OCI-LY3 (cell line): ENCODE data around the gene RPS6KA5.
"Not testable (repeated sequence)": the region's sequence is repeated elsewhere in the genome, so short reads cannot be mapped to it uniquely, and the experiment has no call there.

Experiments used
- H2AFZ ChIP-seq: fragments of 200-600, 300-600 bp; shearing (Covaris generic); 2 replicates; pipeline ENCODE4 v1.6.0; 2014; ENCODE audit warnings: antibody characterized with exemption, low read depth, low read length
- H3K27ac ChIP-seq: fragments of 200-600, 300-600 bp; sonication (generic); 2 replicates; pipeline ENCODE4 v1.5.1; 2014; ENCODE audit warnings: mild to moderate bottlenecking, low read length, moderate library complexity, mixed read lengths
- H3K27me3 ChIP-seq: fragments of 200-600, 300-600 bp; sonication (generic); 2 replicates; pipeline ENCODE4 v1.6.1; 2014; ENCODE audit warnings: low read depth, low read length, mixed read lengths
- H3K36me3 ChIP-seq: fragments of 200-600, 300-600 bp; sonication (generic); replicated peaks from 2 replicates; pipeline ENCODE3; 2014; ENCODE audit warnings: low read depth, low read length, mixed read lengths
- H3K4me1 ChIP-seq: fragments of 300-600, 200-600 bp; sonication (generic); 2 replicates; pipeline ENCODE4 v1.6.1; 2014; ENCODE audit warnings: low read length, mixed read lengths
- H3K4me2 ChIP-seq: fragments of 200-600, 300-600 bp; sonication (generic); 2 replicates; pipeline ENCODE4 v1.6.1; 2014; ENCODE audit warnings: low read length, mixed read lengths
- H3K4me3 ChIP-seq: fragments of 300-600, 200-600 bp; sonication (generic); 2 replicates; pipeline ENCODE4 v1.5.1; 2014; ENCODE audit warnings: antibody characterized with exemption, mild to moderate bottlenecking, low read length, moderate library complexity
- H3K79me2 ChIP-seq: fragments of 300-600, 200-600 bp; shearing (Covaris generic); 2 replicates; pipeline ENCODE4 v1.6.1; 2014; ENCODE audit warnings: mild to moderate bottlenecking, low read length, mixed read lengths
- H3K9ac ChIP-seq: fragments of 300-600, 200-600 bp; shearing (Covaris generic); 2 replicates; pipeline ENCODE4 v1.6.0; 2014; ENCODE audit warnings: mild to moderate bottlenecking, low read length, moderate library complexity
- H3K9me3 ChIP-seq: fragments of 200-600, 300-600 bp; shearing (Covaris generic); 2 replicates; pipeline ENCODE4 v1.6.1; 2014; ENCODE audit warnings: low read length, mixed read lengths; ENCODE audit not compliant: insufficient read depth
- H4K20me1 ChIP-seq: fragments of 200-600, 300-600 bp; sonication (generic); 2 replicates; pipeline ENCODE4 v1.6.1; 2016; ENCODE audit warnings: low read length, mixed read lengths; ENCODE audit not compliant: insufficient read depth
- CTCF ChIP-seq: fragments of 200-600, 300-600 bp; sonication (generic); IDR thresholded peaks from 2 replicates; pipeline ENCODE4 v1.5.1; 2014; ENCODE audit warnings: antibody characterized with exemption, low read length, low read depth
- EZH2phosphoT487 ChIP-seq: fragments of 200-600 bp; shearing (Covaris generic); IDR thresholded peaks from 2 replicates; pipeline ENCODE4 v1.6.1; 2018; ENCODE audit warnings: antibody characterized with exemption, mixed run types, low read depth

Gene RPS6KA5

GRCh38 chr14:90983560-90983959, 76.9 kb downstream of the RPS6KA5 start:
- H3K27me3 ChIP-seq = no peaks in the 10 kb centered on the region
- TF ChIP-seq CTCF = no peak
- no peak for TF ChIP-seq EZH2phosphoT487
- no peak overlapping the region for H2AFZ ChIP-seq
- no peaks in the 10 kb centered on the region for H3K79me2 ChIP-seq
- no peak overlapping the region for H3K4me3 ChIP-seq
- no peak overlapping the region for H3K27ac ChIP-seq
- no peak overlapping the region for H3K9ac ChIP-seq
- H4K20me1 ChIP-seq = no peaks in the 10 kb centered on the region
- H3K36me3 ChIP-seq = no peaks in the 10 kb centered on the region
- H3K4me1 ChIP-seq = peaks cover 16% of the 10 kb centered on the region
- no peaks in the 10 kb centered on the region for H3K9me3 ChIP-seq
- no peak overlapping the region for H3K4me2 ChIP-seq

GRCh38 chr14:90981636-90982035, 78.8 kb downstream of the RPS6KA5 start:
- Histone ChIP-seq H3K9me3 (no peaks in the 10 kb centered on the region), H3K79me2 (no peaks in the 10 kb centered on the region), H3K4me1 (peaks cover 15% of the 10 kb centered on the region), H3K4me3 (no peak overlapping the region), H2AFZ (no peak overlapping the region), H3K36me3 (peaks cover 4% of the 10 kb centered on the region), H4K20me1 (no peaks in the 10 kb centered on the region), H3K4me2 (no peak overlapping the region), H3K27me3 (no peaks in the 10 kb centered on the region), H3K9ac (no peak overlapping the region), H3K27ac (no peak overlapping the region)
- TF ChIP-seq EZH2phosphoT487 (no peak), CTCF (no peak)

- H4K20me1 ChIP-seq, H3K9ac ChIP-seq, H3K4me2 ChIP-seq, H3K9me3 ChIP-seq, H3K4me3 ChIP-seq, H2AFZ ChIP-seq, H3K27ac ChIP-seq, H3K79me2 ChIP-seq, H3K4me1 ChIP-seq, H3K36me3 ChIP-seq, H3K27me3 ChIP-seq: not testable (repeated sequence)
Measured at GRCh38 chr14:90980636-90981035, 79.8 kb downstream of the RPS6KA5 start.

DNA sequence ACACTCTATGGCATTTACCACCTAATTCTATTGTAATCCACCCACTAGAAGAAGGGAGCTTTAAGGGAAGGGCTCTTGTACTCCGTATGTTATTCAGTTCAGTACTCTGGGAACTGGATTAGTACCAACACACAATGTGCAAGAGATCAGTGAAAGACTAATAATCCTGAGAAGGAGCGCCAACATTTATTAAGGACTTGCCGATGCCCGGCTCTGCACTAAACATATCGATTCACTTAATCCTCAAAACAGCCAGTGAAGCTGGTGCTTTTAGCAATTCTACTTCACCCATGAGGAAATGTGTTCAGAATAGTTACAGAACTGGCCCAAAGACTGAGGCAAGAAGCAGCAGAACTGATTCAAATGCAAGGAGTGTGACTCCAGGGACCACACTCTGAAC, 80.9 kb downstream of the RPS6KA5 start:
- no peak overlapping the region for H3K9ac ChIP-seq
- H3K36me3 ChIP-seq = peaks cover 4% of the 10 kb centered on the region
- H3K4me2 ChIP-seq = no peak overlapping the region
- H3K4me3 ChIP-seq = no peak overlapping the region
- no peak overlapping the region for H2AFZ ChIP-seq
- H3K27me3 ChIP-seq = no peaks in the 10 kb centered on the region
- H4K20me1 ChIP-seq = no peaks in the 10 kb centered on the region
- H3K9me3 ChIP-seq = no peaks in the 10 kb centered on the region
- no peak for TF ChIP-seq EZH2phosphoT487
- no peak for TF ChIP-seq CTCF
- no peak overlapping the region for H3K27ac ChIP-seq
- no peaks in the 10 kb centered on the region for H3K79me2 ChIP-seq
- H3K4me1 ChIP-seq = no peaks in the 10 kb centered on the region

DNA sequence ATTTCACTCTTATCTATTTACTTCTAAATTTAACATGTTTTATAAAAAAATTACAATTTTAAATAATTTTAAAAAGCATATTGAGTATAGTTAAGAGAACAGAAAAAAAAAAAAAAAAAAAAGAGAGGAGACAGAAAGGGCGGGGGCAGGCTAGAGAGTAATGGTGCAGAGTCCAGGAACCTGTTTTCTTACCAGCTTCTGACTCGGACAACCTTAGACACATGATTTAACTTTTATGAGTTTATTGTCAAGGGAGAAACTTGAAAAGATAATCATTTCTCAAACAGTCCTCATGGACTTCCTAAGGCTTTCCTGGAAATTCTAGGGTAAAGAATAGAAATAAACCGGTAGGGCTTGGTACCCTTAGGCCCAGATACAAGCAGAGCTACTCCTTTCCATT, 84.3 kb downstream of the RPS6KA5 start:
- TF ChIP-seq EZH2phosphoT487 = no peak
- no peak for TF ChIP-seq CTCF
- Histone ChIP-seq H2AFZ (no peak overlapping the region), H3K9me3 (no peaks in the 10 kb centered on the region), H3K4me3 (no peak overlapping the region), H3K36me3 (peaks cover 4% of the 10 kb centered on the region), H4K20me1 (no peaks in the 10 kb centered on the region), H3K27me3 (no peaks in the 10 kb centered on the region), H3K79me2 (no peaks in the 10 kb centered on the region), H3K27ac (no peak overlapping the region), H3K9ac (no peak overlapping the region), H3K4me2 (no peak overlapping the region), H3K4me1 (no peaks in the 10 kb centered on the region)
